ENCODE results near the gene DOCK1.

DOCK1 gene

GRCh38 chr10:127148933-127149220 is 243.6 kb downstream of the DOCK1 start:
- DNase-seq, result no peak

- DNase-seq, result no peak
These were observed 244.4 kb downstream of the DOCK1 start for GRCh38 chr10:127149501-127150081.

GRCh38 chr10:127150136-127150535 is 244.9 kb downstream of the DOCK1 start:
- DNase-seq, result no peak

- no peak for DNase-seq
These were observed 246.3 kb downstream of the DOCK1 start for GRCh38 chr10:127151541-127151940.

- no peak for DNase-seq
These were observed 246.9 kb downstream of the DOCK1 start for GRCh38 chr10:127151981-127152699.

GRCh38 chr10:127153181-127153580 is 248.0 kb downstream of the DOCK1 start:
- no peak for DNase-seq

GRCh38 chr10:127154831-127155620 is 249.8 kb downstream of the DOCK1 start:
- DNase-seq, result no peak

GRCh38 chr10:127157089-127157488 is 251.9 kb downstream of the DOCK1 start:
- no peak for DNase-seq

- no peak for DNase-seq
These were observed 252.4 kb downstream of the DOCK1 start for GRCh38 chr10:127157506-127158200.

- DNase-seq, result no peak
These were observed 253.4 kb downstream of the DOCK1 start for GRCh38 chr10:127158662-127159061.

GRCh38 chr10:127159648-127160245 is 254.5 kb downstream of the DOCK1 start:
- DNase-seq, result no peak

GRCh38 chr10:127161482-127161881 is 256.3 kb downstream of the DOCK1 start:
- no peak for DNase-seq

- no peak for DNase-seq
These were observed 257.6 kb downstream of the DOCK1 start for GRCh38 chr10:127162841-127163240.

- DNase-seq, result no peak
These were observed 263.0 kb downstream of the DOCK1 start for GRCh38 chr10:127168261-127168660.

GRCh38 chr10:127174866-127175265 is 269.6 kb downstream of the DOCK1 start:
- no peak for DNase-seq

- no peak for DNase-seq
These were observed 270.3 kb downstream of the DOCK1 start for GRCh38 chr10:127175357-127176110.

GRCh38 chr10:127176649-127177048 is 271.4 kb downstream of the DOCK1 start:
- DNase-seq, result no peak

GRCh38 chr10:127179612-127180250 is 274.5 kb downstream of the DOCK1 start:
- DNase-seq, result no peak

- DNase-seq, result no peak
These were observed 276.9 kb downstream of the DOCK1 start for GRCh38 chr10:127182161-127182560.

- DNase-seq, result no peak
These were observed 279.4 kb downstream of the DOCK1 start for GRCh38 chr10:127184582-127184981.

GRCh38 chr10:127186813-127187212 is 281.6 kb downstream of the DOCK1 start:
- DNase-seq, result no peak

GRCh38 chr10:127189226-127189625 is 284.0 kb downstream of the DOCK1 start:
- DNase-seq, result no peak

Measured in activated CD4-positive, CD25-positive, alpha-beta regulatory T cell treated with anti-CD3 and anti-CD28 coated beads, Interleukin-2, amount 50 U/mL, for 72 hours (primary cell).